Thyroid gland (tissue), 4 donors: ENCODE data around the gene KMT2D. TPM values are rescaled to one million over a fixed set of nuclear protein-coding genes. Genes with fewer than 3 reads are reported as not detected.

Experiments used
- DNase-seq, 2 donors: peaks; one replicate each; pipeline ENCODE4 v3.0.0-alpha.2; 2019
- H3K27ac ChIP-seq, 3 donors: fragments of 200-600 bp; sonication (generic); 1 replicate in 2 of 3; 2 replicates in 1 of 3; pipeline ENCODE4 v1.5.1; 2016 to 2019; ENCODE audit warnings: mild to moderate bottlenecking in 1 of 3, moderate library complexity in 1 of 3
- H3K27me3 ChIP-seq: fragments of 200-600 bp; sonication (generic); one replicate; pipeline ENCODE4 v1.5.1; 2019
- H3K36me3 ChIP-seq, 2 donors: fragments of 200-600 bp; sonication (generic); one replicate each; pipeline ENCODE4 v1.5.1; 2016 to 2019
- H3K4me1 ChIP-seq, 2 donors: fragments of 200-600 bp; sonication (generic); one replicate each; pipeline ENCODE4 v1.5.1; 2017 to 2019
- H3K4me3 ChIP-seq, 3 donors: fragments of 200-600 bp; sonication (generic); replicated peaks in 1 of 3; 1 replicate in 2 of 3; 2 replicates in 1 of 3; pipeline ENCODE4 v1.5.1; 2016; ENCODE audit warnings: mild to moderate bottlenecking in 1 of 3
- H3K9me3 ChIP-seq: fragments of 200-600 bp; sonication (generic); one replicate; pipeline ENCODE4 v1.5.1; 2017
- CTCF ChIP-seq, 6 experiments: fragments of 200-600 bp in 3 of 6; fragments of 450-650 bp in 3 of 6; sonication (generic) in 3 of 6; IDR thresholded peaks; one replicate each; pipeline ENCODE4 v1.5.1; 2016 to 2019; ENCODE audit warnings: antibody characterized with exemption in 6 of 6, mild to moderate bottlenecking in 2 of 6, inconsistent platforms in 1 of 6, moderate library complexity in 1 of 6
- POLR2A ChIP-seq, 2 donors: fragments of 450-650 bp; IDR thresholded peaks; one replicate each; pipeline ENCODE4 v1.6.1; 2017; ENCODE audit warnings: antibody characterized with exemption in 2 of 2, mild to moderate bottlenecking in 2 of 2, moderate library complexity in 1 of 2
- WGBS, 2 donors: methylation state at CpG; one replicate each; pipeline ENCODE4 v1.1.5; 2017; 5-methylcytosine and 5-hydroxymethylcytosine counted together
- intact Hi-C: fragments of 100-400 bp; cut with DNase I; formaldehyde crosslinking; loops from one replicate; pipeline ENCODE4 v1.15.1; 2023
- total RNA-seq, 4 donors: library from RNA; depleted of rRNA; stranded (reverse); fragments of >200 nt; gene quantifications; one replicate each; pipeline ENCODE4 v1.2.3, GENCODE V29; 2016

Gene KMT2D
- total RNA-seq, 4 donors from 2014 or later = 42.5 to 107 (median 71.6) TPM

- peaks cover 37 to 42% of the 10 kb centered on the region in 2 donors for H3K4me1 ChIP-seq
- H3K27ac ChIP-seq = peak overlapping the region in 1 of 3 donors; percentile 96
- intact Hi-C loops = no loop called here
- no peaks in the 10 kb centered on the region for H3K9me3 ChIP-seq
- no peak for TF ChIP-seq POLR2A (IDR thresholded peaks at IDR 0.05)
- peak overlapping the region in 2 of 3 donors; percentile 26 to 94 for H3K4me3 ChIP-seq
- H3K36me3 ChIP-seq = peaks cover 17 to 19% of the 10 kb centered on the region in 2 donors
- 0 to 4% methylated on average over 4 of the region's 4 CpGs for WGBS, 2 donors
- DNase-seq = peak in 1 of 2 donors; percentile 23
- no peaks in the 10 kb centered on the region for H3K27me3 ChIP-seq
Measured at GRCh38 chr12:49057888-49058287, 2.7 kb downstream of the KMT2D start.

DNA sequence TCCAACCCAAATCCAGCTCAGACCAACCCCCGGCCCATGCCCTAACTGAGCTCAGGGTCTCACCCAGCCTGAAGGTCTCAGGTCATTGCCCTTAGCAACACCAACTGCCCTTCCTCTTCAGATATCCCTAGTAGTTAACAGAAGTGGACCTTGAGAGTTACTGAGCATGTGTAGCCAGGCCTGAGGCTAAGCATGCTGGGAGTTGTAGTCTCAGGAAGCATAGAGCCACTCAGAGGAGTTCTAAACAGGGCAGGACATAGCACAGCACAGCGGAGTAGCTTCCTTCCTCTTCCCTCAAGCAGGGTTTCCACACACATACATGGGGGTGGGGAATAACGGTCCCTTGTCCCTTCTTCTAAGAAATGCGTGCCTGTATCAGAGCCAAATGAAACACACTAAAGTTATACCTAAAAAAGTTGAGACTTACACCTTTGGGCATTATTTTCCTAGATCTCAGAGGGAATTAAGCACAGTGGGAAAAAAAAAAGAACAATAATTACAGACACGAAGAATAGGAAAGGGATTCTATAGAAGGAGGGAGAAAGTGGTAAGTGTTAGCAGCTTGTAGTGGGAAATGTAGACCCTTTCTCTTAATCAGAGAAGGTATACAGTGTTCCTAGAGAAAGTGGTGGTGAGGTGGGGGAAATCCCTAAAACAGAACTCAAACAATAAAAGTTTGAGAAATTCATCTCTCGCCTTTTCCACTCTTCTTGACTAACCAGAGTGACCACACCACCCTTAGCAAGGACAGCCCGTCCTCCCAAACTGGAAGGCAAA is 4.4 kb downstream of the KMT2D start:
- no peaks in the 10 kb centered on the region for H3K9me3 ChIP-seq
- 55 to 57% methylated on average over 7 of the region's 7 CpGs for WGBS, 2 donors
- TF ChIP-seq POLR2A (IDR thresholded peaks at IDR 0.05) (peak in 1 of 2 donors; percentile 9), CTCF (IDR thresholded peaks at IDR 0.05) (no peak)
- peak overlapping the region in 1 of 3 donors; percentile 94 for H3K4me3 ChIP-seq
- H3K27me3 ChIP-seq = no peaks in the 10 kb centered on the region
- H3K27ac ChIP-seq = peak overlapping the region in 1 of 3 donors; percentile 15
- H3K4me1 ChIP-seq = peaks cover 34 to 37% of the 10 kb centered on the region in 2 donors
- peaks cover 33 to 36% of the 10 kb centered on the region in 2 donors for H3K36me3 ChIP-seq
- DNase-seq = peak; percentile 43 to 46
- intact Hi-C loops = no loop called here

DNA sequence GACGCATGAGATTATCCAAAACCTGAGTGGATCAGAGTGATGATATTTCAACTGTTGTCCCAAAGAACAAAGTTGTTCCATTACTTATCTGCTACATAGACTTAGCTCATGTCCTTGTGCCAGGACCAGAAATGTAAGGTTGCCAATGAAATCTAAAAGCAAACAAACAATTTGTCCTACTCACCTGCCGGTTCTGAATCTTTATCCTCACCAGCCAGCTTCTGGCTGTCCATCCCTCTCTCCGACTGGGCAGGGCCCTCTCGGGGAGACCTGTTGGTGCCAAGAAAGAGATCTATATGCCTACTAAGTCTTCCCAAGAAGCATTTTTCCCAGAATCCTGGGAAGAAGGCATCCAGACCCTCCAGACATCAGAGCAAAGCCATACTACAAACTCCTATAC is 5.5 kb downstream of the KMT2D start:
- WGBS, 2 donors = 86 to 91% methylated on average over 4 of the region's 4 CpGs
- Histone ChIP-seq H3K9me3 (no peaks in the 10 kb centered on the region), H3K27ac (no peak overlapping the region), H3K4me3 (no peak overlapping the region), H3K4me1 (peaks cover 33 to 36% of the 10 kb centered on the region in 2 donors), H3K36me3 (peaks cover 43 to 47% of the 10 kb centered on the region in 2 donors), H3K27me3 (no peaks in the 10 kb centered on the region)
- no peak for DNase-seq
- intact Hi-C loops = no loop called here
- no peak for TF ChIP-seq CTCF (IDR thresholded peaks at IDR 0.05)
- no peak for TF ChIP-seq POLR2A (IDR thresholded peaks at IDR 0.05)

GRCh38 chr12:49054524-49054923 is 6.1 kb downstream of the KMT2D start:
- Histone ChIP-seq H3K4me1 (peaks cover 33 to 36% of the 10 kb centered on the region in 2 donors), H3K27ac (no peak overlapping the region), H3K27me3 (no peaks in the 10 kb centered on the region), H3K9me3 (no peaks in the 10 kb centered on the region), H3K4me3 (no peak overlapping the region), H3K36me3 (peaks cover 48 to 52% of the 10 kb centered on the region in 2 donors)
- intact Hi-C loops = no loop called here
- WGBS, 2 donors = 93 to 99% methylated on average over 10 of the region's 10 CpGs
- TF ChIP-seq POLR2A (IDR thresholded peaks at IDR 0.05) (no peak), CTCF (IDR thresholded peaks at IDR 0.05) (no peak)
- no peak for DNase-seq

DNA sequence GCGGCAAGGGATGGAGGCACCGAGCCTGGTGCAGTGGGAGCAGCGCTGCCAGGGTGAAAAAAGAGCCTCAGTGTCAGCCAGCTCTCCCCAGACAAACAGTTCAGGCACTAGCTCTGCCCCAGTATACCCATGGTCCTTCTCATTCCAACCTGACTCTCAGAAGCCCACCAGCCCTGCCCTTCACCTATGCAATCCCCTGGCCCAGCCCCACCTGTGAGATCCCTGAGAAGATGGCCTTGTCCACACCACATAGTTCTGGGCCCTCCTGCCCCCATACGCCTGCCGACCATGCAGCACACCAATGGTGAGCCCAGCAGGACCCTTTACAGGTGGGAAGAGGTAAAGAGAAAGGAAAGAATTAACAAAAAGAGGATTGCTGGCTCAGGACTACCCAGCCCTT is 6.5 kb downstream of the KMT2D start:
- intact Hi-C loops = no loop called here
- Histone ChIP-seq H3K27ac (no peak overlapping the region), H3K4me3 (no peak overlapping the region), H3K27me3 (no peaks in the 10 kb centered on the region), H3K4me1 (peaks cover 33 to 36% of the 10 kb centered on the region in 2 donors), H3K36me3 (peaks cover 50 to 56% of the 10 kb centered on the region in 2 donors), H3K9me3 (no peaks in the 10 kb centered on the region)
- no peak for TF ChIP-seq CTCF (IDR thresholded peaks at IDR 0.05)
- TF ChIP-seq POLR2A (IDR thresholded peaks at IDR 0.05) = no peak
- no peak for DNase-seq
- WGBS, 2 donors = 96 to 98% methylated on average over 5 of the region's 5 CpGs
